Measurements from ENCODE around the gene WNT11. TPM values are rescaled to one million over a fixed set of nuclear protein-coding genes. Genes with fewer than 3 reads are reported as not detected.

Gene WNT11
- total and polyA plus RNA-seq, 2 donors from 2014 or later = 0.80 to 2.2 TPM

DNA sequence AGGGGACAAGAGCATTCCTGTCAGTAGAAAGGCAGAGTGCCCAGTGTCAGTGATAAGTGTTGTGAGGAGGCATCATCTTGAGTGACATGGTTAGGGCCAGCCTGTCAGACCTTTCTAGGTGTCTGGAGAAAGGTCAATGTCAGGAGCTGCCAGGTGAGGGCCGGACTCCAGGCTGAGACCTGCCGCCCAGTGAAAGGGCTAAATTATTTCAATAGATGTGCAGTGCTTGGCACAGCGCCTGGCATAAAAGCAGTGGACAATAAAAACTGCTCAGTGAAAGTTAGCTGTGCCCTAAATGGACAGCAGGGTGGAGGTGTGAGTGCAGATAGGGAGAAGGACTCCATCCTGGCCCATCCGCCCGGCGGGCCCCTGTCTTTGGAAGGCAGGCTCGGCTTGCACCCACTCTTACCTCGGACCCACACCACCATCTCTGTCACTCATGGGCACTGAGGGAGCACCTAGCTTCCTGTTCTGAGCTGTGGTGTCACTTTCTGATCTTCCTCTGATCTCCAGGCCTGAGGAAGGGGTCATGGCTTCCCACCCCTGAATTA, 23.5 kb upstream of the WNT11 start:
- Histone ChIP-seq H3K9ac (ENCODE audit: low read length in 3 of 3) (no peak overlapping the region), H3K4me1 (ENCODE audit: control insufficient read depth in 2 of 3, insufficient read depth in 2 of 3, low read depth in 1 of 3, low read length in 3 of 3) (peaks cover 0 to 8% (median 0%) of the 10 kb centered on the region in 3 donors), H3K27me3 (ENCODE audit: control insufficient read depth, insufficient read depth, low read length) (no peaks in the 10 kb centered on the region), H3K27ac (ENCODE audit: low read depth in 2 of 2, low read length in 2 of 2) (no peak overlapping the region), H3K4me3 (ENCODE audit: low read length in 3 of 3) (no peak overlapping the region), H3K36me3 (ENCODE audit: control insufficient read depth in 2 of 3, insufficient read depth in 3 of 3, low read length in 3 of 3) (no peaks in the 10 kb centered on the region), H3K9me3 (ENCODE audit: control insufficient read depth in 2 of 3, insufficient read depth in 1 of 3, low read length in 3 of 3) (no peaks in the 10 kb centered on the region)
- intact Hi-C loops (cut with DNase I) = no loop called here
- DNase-seq = no peak
- FAIRE-seq = no peak
- TF ChIP-seq, protein P1, sequence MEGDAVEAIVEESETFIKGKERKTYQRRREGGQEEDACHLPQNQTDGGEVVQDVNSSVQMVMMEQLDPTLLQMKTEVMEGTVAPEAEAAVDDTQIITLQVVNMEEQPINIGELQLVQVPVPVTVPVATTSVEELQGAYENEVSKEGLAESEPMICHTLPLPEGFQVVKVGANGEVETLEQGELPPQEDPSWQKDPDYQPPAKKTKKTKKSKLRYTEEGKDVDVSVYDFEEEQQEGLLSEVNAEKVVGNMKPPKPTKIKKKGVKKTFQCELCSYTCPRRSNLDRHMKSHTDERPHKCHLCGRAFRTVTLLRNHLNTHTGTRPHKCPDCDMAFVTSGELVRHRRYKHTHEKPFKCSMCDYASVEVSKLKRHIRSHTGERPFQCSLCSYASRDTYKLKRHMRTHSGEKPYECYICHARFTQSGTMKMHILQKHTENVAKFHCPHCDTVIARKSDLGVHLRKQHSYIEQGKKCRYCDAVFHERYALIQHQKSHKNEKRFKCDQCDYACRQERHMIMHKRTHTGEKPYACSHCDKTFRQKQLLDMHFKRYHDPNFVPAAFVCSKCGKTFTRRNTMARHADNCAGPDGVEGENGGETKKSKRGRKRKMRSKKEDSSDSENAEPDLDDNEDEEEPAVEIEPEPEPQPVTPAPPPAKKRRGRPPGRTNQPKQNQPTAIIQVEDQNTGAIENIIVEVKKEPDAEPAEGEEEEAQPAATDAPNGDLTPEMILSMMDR (IDR thresholded peaks at IDR 0.05; ENCODE audit: borderline replicate concordance, extremely low read depth, insufficient read depth) = no peak

DNA sequence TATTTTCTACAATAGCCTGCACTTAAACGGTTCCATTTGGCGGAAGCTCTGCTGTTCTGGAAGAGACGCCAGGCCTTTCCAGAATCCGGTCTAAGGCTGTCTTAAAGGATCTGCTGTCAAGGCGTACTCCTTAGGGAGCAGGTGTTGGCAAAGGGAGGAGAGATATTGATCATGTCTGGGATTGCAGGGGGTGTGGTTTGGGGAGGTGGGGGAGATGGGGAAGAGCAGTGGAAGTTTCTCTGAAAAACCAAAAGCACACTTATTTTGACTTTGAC, 22.5 kb upstream of the WNT11 start:
- Histone ChIP-seq H3K36me3 (ENCODE audit: control insufficient read depth in 2 of 3, insufficient read depth in 3 of 3, low read length in 3 of 3) (no peaks in the 10 kb centered on the region), H3K27me3 (ENCODE audit: control insufficient read depth, insufficient read depth, low read length) (no peaks in the 10 kb centered on the region), H3K4me3 (ENCODE audit: low read length in 3 of 3) (no peak overlapping the region), H3K9me3 (ENCODE audit: control insufficient read depth in 2 of 3, insufficient read depth in 1 of 3, low read length in 3 of 3) (no peaks in the 10 kb centered on the region), H3K27ac (ENCODE audit: low read depth in 2 of 2, low read length in 2 of 2) (no peak overlapping the region), H3K9ac (ENCODE audit: low read length in 3 of 3) (no peak overlapping the region), H3K4me1 (ENCODE audit: control insufficient read depth in 2 of 3, insufficient read depth in 2 of 3, low read depth in 1 of 3, low read length in 3 of 3) (peaks cover 0 to 2% (median 0%) of the 10 kb centered on the region in 3 donors)
- FAIRE-seq = no peak
- no peak for DNase-seq
- intact Hi-C loops (cut with DNase I) = no loop called here
- TF ChIP-seq, protein P1 (IDR thresholded peaks at IDR 0.05; ENCODE audit: borderline replicate concordance, extremely low read depth, insufficient read depth) = no peak

DNA sequence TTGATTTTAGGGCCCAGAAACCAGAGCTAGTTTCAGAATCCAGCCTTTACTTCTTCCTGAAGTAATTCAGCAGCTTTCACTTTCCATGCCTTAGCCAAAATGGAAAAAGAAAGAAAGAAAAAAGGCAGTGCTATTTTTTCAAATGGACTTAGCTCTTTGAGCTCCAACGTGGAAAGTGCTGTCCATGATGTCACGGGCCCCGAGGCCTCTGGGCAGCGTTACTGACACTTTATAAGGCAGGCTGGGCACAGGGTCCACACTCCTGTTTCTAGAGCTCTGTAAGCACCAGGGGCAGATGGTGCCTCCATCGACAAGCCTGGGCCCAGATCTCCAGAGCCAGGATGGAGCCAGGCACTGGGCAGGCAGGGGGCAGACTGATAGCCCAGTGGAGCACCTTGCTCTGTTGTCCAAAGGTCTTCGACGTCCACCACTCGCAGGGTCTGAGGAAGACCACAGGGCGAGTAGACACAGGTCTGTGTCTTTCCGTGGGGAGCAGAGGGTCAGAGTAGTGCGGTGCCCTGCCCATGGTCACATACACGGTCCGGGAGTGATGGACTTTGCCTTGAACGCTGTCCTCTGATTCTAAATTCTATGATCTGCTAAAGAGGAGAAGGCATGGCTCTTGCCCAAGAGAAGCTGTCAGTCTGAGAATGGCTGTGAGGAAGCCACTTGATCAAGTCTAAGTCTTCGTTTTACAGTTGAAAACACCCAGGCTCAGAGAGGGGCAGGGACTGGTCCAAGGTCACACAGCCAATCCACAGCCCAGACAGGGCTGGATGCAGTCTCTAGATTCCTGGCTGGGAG, 22.0 kb upstream of the WNT11 start:
- TF ChIP-seq, protein P1 (IDR thresholded peaks at IDR 0.05; ENCODE audit: borderline replicate concordance, extremely low read depth, insufficient read depth) = no peak
- FAIRE-seq (no peak), DNase-seq (peak in 1 of 5 donors; percentile 29)
- intact Hi-C loops (cut with DNase I) = no loop called here
- no peaks in the 10 kb centered on the region for H3K27me3 ChIP-seq (ENCODE audit: control insufficient read depth, insufficient read depth, low read length)
- H3K36me3 ChIP-seq (ENCODE audit: control insufficient read depth in 2 of 3, insufficient read depth in 3 of 3, low read length in 3 of 3) = no peaks in the 10 kb centered on the region
- H3K27ac ChIP-seq (ENCODE audit: low read depth in 2 of 2, low read length in 2 of 2) = peak overlapping the region in 1 of 2 donors; percentile 46
- no peak overlapping the region for H3K4me3 ChIP-seq (ENCODE audit: low read length in 3 of 3)
- H3K9me3 ChIP-seq (ENCODE audit: control insufficient read depth in 2 of 3, insufficient read depth in 1 of 3, low read length in 3 of 3) = no peaks in the 10 kb centered on the region
- no peak overlapping the region for H3K9ac ChIP-seq (ENCODE audit: low read length in 3 of 3)
- peaks cover 0 to 2% (median 0%) of the 10 kb centered on the region in 3 donors for H3K4me1 ChIP-seq (ENCODE audit: control insufficient read depth in 2 of 3, insufficient read depth in 2 of 3, low read depth in 1 of 3, low read length in 3 of 3)
